Measurements from ENCODE around the gene UPK1A. TPM values are rescaled to one million over a fixed set of nuclear protein-coding genes. Genes with fewer than 3 reads are reported as not detected.
A peak's percentile ranks its signal among the peaks of the same experiment; 100 is the strongest.
"Not testable (repeated sequence)": the region's sequence is repeated elsewhere in the genome, so short reads cannot be mapped to it uniquely, and the experiment has no call there.

The UPK1A gene
- total and polyA plus RNA-seq, 2 experiments from 2014 or later, result 7.8 to 19.6 TPM

DNA sequence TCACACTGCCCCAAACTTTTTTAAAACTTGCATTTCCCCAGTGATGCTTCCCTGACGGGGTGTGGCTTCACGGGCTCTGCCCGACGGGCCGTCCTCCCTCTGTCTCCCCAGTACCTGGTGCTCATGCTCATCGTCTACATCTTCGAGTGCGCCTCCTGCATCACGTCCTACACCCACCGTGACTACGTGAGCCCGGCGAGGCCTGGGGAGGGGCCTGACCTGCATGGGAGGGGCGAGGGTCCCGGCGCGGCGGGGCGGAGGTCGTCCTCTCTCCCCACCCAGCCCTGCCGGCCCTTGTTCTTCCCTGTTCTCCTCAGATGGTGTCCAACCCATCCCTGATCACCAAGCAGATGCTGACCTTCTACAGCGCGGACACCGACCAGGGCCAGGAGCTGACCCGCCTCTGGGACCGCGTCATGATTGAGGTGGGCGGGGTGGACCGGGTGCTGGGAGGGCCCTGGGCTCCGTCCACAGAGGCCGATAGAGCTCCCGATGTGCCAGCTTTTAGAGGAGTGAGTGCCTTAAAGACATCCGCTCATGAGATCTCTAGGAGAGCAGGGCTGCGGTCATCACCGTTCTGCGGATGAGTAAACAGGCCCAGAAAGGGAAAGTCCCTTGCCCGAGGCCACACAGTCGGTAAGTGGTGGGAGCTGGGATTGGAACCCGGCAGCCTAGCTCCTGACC lies 6.9 kb downstream of the UPK1A start:
- Histone ChIP-seq H2AFZ (peak overlapping the region; percentile 53), H3K27me3 (no peaks in the 10 kb centered on the region), H3K36me3 (replicated peaks; ENCODE audit: insufficient read depth, low read depth) (no peaks in the 10 kb centered on the region), H3K4me1 (ENCODE audit: insufficient read depth) (no peaks in the 10 kb centered on the region), H3K9me2 (replicated peaks; ENCODE audit: insufficient read depth) (no peaks in the 10 kb centered on the region), H3K27ac (no peak overlapping the region), H3K4me3 (peak overlapping the region; percentile 12), H3K9me3 (ENCODE audit: low read depth) (no peaks in the 10 kb centered on the region), H3K79me2 (no peaks in the 10 kb centered on the region), H4K20me1 (ENCODE audit: insufficient read depth, poor library complexity, severe bottlenecking) (no peaks in the 10 kb centered on the region), H3K4me2 (peak overlapping the region; percentile 74)
- 6% methylated on average over 32 of the region's 39 CpGs for WGBS (ENCODE audit: low lambda C conversion rate, missing lambda C conversion rate)
- DNase-seq (ENCODE audit: low spot score), result peak; percentile 62
- TF ChIP-seq EZH2phosphoT487 (IDR thresholded peaks at IDR 0.05; ENCODE audit: low read depth, severe bottlenecking, unreplicated experiment), result no peak
- TF ChIP-seq, protein P1, sequence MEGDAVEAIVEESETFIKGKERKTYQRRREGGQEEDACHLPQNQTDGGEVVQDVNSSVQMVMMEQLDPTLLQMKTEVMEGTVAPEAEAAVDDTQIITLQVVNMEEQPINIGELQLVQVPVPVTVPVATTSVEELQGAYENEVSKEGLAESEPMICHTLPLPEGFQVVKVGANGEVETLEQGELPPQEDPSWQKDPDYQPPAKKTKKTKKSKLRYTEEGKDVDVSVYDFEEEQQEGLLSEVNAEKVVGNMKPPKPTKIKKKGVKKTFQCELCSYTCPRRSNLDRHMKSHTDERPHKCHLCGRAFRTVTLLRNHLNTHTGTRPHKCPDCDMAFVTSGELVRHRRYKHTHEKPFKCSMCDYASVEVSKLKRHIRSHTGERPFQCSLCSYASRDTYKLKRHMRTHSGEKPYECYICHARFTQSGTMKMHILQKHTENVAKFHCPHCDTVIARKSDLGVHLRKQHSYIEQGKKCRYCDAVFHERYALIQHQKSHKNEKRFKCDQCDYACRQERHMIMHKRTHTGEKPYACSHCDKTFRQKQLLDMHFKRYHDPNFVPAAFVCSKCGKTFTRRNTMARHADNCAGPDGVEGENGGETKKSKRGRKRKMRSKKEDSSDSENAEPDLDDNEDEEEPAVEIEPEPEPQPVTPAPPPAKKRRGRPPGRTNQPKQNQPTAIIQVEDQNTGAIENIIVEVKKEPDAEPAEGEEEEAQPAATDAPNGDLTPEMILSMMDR (IDR thresholded peaks at IDR 0.05; ENCODE audit: poor library complexity), result no peak
- TF ChIP-seq EZH2 (IDR thresholded peaks at IDR 0.05; ENCODE audit: borderline replicate concordance), result no peak

DNA sequence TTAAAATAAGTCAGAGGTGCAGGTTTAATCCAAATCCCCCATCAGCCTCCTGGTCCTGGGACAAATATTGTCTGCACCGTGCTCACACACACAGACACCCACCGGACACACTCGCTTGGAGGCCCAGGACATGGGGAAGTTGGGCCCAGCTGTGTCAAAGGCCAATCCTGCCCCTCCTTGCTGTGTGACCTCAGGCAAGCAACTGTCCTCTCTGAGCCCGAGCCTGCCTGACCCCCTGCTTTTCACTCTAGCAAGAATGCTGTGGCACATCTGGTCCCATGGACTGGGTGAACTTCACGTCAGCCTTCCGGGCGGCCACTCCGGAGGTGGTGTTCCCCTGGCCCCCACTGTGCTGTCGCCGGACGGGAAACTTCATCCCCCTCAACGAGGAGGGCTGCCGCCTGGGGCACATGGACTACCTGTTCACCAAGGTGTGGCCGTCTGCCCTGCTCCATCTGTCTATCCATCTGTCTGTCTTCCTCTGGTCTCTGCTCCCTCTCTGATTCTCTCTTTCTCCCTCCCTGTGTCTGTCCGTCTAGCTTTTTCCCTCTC lies 9.3 kb downstream of the UPK1A start:
- Histone ChIP-seq H3K4me3 (no peak overlapping the region), H3K9me2 (replicated peaks; ENCODE audit: insufficient read depth) (no peaks in the 10 kb centered on the region), H3K27ac (no peak overlapping the region), H3K36me3 (replicated peaks; ENCODE audit: insufficient read depth, low read depth) (no peaks in the 10 kb centered on the region), H4K20me1 (ENCODE audit: insufficient read depth, poor library complexity, severe bottlenecking) (no peaks in the 10 kb centered on the region), H2AFZ (no peak overlapping the region), H3K79me2 (no peaks in the 10 kb centered on the region), H3K4me1 (ENCODE audit: insufficient read depth) (no peaks in the 10 kb centered on the region), H3K9me3 (ENCODE audit: low read depth) (no peaks in the 10 kb centered on the region), H3K27me3 (no peaks in the 10 kb centered on the region), H3K4me2 (no peak overlapping the region)
- DNase-seq (ENCODE audit: low spot score), result no peak
- WGBS (ENCODE audit: low lambda C conversion rate, missing lambda C conversion rate), result 83% methylated on average over 14 of the region's 15 CpGs
- TF ChIP-seq EZH2phosphoT487 (IDR thresholded peaks at IDR 0.05; ENCODE audit: low read depth, severe bottlenecking, unreplicated experiment), result no peak
- TF ChIP-seq, protein P1 (IDR thresholded peaks at IDR 0.05; ENCODE audit: poor library complexity), result no peak
- TF ChIP-seq EZH2 (IDR thresholded peaks at IDR 0.05; ENCODE audit: borderline replicate concordance), result no peak

DNA sequence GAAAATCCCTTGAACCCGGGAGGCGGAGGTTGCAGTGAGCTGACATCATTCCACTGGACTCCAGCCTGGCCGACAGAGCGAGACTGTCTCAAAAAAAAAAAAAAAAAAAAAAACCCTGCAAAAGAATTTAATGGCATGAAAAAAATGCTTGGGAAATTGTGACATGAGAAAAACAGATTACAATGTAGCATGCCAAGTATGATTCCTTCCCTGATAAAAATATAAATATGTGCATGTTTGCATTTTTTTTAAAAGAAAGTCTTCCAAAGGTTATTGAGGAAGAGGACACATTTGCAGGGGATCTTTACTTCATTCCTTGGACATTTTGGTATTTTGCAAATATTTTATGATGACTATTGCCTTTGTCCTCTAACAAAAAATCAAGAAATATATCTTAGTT lies 23.5 kb downstream of the UPK1A start:
- H3K27me3 ChIP-seq, result no peaks in the 10 kb centered on the region
- no peaks in the 10 kb centered on the region for H4K20me1 ChIP-seq (ENCODE audit: insufficient read depth, poor library complexity, severe bottlenecking)
- no peak overlapping the region for H3K4me3 ChIP-seq
- no peak for DNase-seq (ENCODE audit: low spot score)
- no peaks in the 10 kb centered on the region for H3K79me2 ChIP-seq
- H2AFZ ChIP-seq, result no peak overlapping the region
- 90% methylated on average over 4 of the region's 4 CpGs for WGBS (ENCODE audit: low lambda C conversion rate, missing lambda C conversion rate)
- no peaks in the 10 kb centered on the region for H3K4me1 ChIP-seq (ENCODE audit: insufficient read depth)
- H3K36me3 ChIP-seq (replicated peaks; ENCODE audit: insufficient read depth, low read depth), result no peaks in the 10 kb centered on the region
- no peaks in the 10 kb centered on the region for H3K9me2 ChIP-seq (replicated peaks; ENCODE audit: insufficient read depth)
- TF ChIP-seq EZH2 (IDR thresholded peaks at IDR 0.05; ENCODE audit: borderline replicate concordance) (no peak), EZH2phosphoT487 (IDR thresholded peaks at IDR 0.05; ENCODE audit: low read depth, severe bottlenecking, unreplicated experiment) (no peak)
- TF ChIP-seq, protein P1 (IDR thresholded peaks at IDR 0.05; ENCODE audit: poor library complexity), result no peak
- no peak overlapping the region for H3K4me2 ChIP-seq
- no peaks in the 10 kb centered on the region for H3K9me3 ChIP-seq (ENCODE audit: low read depth)
- H3K27ac ChIP-seq, result no peak overlapping the region

DNA sequence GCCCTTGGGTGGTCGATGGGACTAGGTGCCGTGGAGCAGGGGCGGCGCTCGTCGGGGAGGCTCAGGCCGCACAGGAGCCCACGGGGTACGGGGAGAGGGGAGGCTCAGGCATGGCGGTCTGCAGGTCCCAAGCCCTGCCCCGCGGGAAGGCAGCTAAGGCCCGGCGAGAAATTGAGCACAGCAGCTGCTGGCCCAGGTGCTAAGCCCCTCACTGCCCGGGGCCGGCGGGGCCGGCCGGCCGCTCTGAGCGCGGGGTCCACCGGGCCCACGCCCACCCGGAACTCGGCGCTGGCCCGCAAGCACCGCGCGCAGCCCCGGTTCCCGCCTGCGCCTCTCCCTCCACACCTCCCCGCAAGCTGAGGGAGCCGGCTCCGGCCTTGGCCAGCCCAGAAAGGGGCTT lies 24.8 kb downstream of the UPK1A start:
- WGBS (ENCODE audit: low lambda C conversion rate, missing lambda C conversion rate), result 97% methylated on average over 15 of the region's 37 CpGs
- H4K20me1 ChIP-seq (ENCODE audit: insufficient read depth, poor library complexity, severe bottlenecking); H2AFZ ChIP-seq; H3K4me3 ChIP-seq; DNase-seq (ENCODE audit: low spot score); H3K79me2 ChIP-seq; H3K4me2 ChIP-seq; H3K9me3 ChIP-seq (ENCODE audit: low read depth); H3K27ac ChIP-seq; H3K27me3 ChIP-seq; H3K9me2 ChIP-seq (replicated peaks; ENCODE audit: insufficient read depth); H3K4me1 ChIP-seq (ENCODE audit: insufficient read depth); H3K36me3 ChIP-seq (replicated peaks; ENCODE audit: insufficient read depth, low read depth): not testable (repeated sequence)

All from hepatocyte (in vitro differentiated cells).